Effector memory CD8-positive, alpha-beta T cell (primary cell): ENCODE data around the gene PKLR.
"Not testable (repeated sequence)": the region's sequence is repeated elsewhere in the genome, so short reads cannot be mapped to it uniquely, and the experiment has no call there.

Experiments used
- ATAC-seq: fragments of 150-1000 bp; cut with Tn5 transposase; replicated peaks from 2 replicates; pipeline ENCODE4 v1.10.0; 2021; ENCODE audit warnings: mild to moderate bottlenecking, moderate library complexity
- DNase-seq, 3 experiments: peaks; one replicate each; pipeline ENCODE4 v3.0.0; 2021
- H3K27ac Mint-ChIP-seq, 2 donors: one replicate each; pipeline ENCODE4 v1.8.0; 2022; ENCODE audit warnings: mild to moderate bottlenecking in 2 of 2, mixed read lengths in 2 of 2, moderate library complexity in 2 of 2
- H3K27me3 Mint-ChIP-seq, 2 donors: one replicate each; pipeline ENCODE4 v1.8.0; 2022; ENCODE audit warnings: mixed read lengths in 2 of 2
- H3K36me3 Mint-ChIP-seq: one replicate; pipeline ENCODE4 v1.8.0; 2022; ENCODE audit warnings: mild to moderate bottlenecking, moderate library complexity, mixed read lengths; ENCODE audit not compliant: insufficient read depth
- H3K4me1 Mint-ChIP-seq, 2 donors: one replicate each; pipeline ENCODE4 v1.8.0; 2022; ENCODE audit warnings: low read depth in 2 of 2, mixed read lengths in 2 of 2
- H3K4me3 Mint-ChIP-seq, 2 donors: one replicate each; pipeline ENCODE4 v1.8.0; 2022; ENCODE audit warnings: mild to moderate bottlenecking in 2 of 2, mixed read lengths in 2 of 2, moderate library complexity in 2 of 2
- H3K9me3 Mint-ChIP-seq, 2 donors: one replicate each; pipeline ENCODE4 v1.8.0; 2022; ENCODE audit warnings: mixed read lengths in 2 of 2

The PKLR gene

GRCh38 chr1:155254228-155254713 lies 47.0 kb downstream of the PKLR start:
- peak overlapping the region; percentile 46 to 73 for H3K27ac Mint-ChIP-seq
- peaks cover 29 to 38% of the 10 kb centered on the region in 2 donors for H3K4me1 Mint-ChIP-seq
- ATAC-seq (no peak), DNase-seq (no peak)
- no peaks in the 10 kb centered on the region for H3K9me3 Mint-ChIP-seq
- H3K4me3 Mint-ChIP-seq, result peak overlapping the region; percentile 81 to 82
- peaks cover 25% of the 10 kb centered on the region for H3K36me3 Mint-ChIP-seq
- no peaks in the 10 kb centered on the region for H3K27me3 Mint-ChIP-seq

GRCh38 chr1:155253797-155254196 lies 47.4 kb downstream of the PKLR start:
- Mint-ChIP-seq H3K27me3 (no peaks in the 10 kb centered on the region), H3K36me3 (peaks cover 20% of the 10 kb centered on the region), H3K27ac (peak overlapping the region in 1 of 2 donors; percentile 46), H3K4me3 (peak overlapping the region; percentile 81 to 82), H3K9me3 (no peaks in the 10 kb centered on the region), H3K4me1 (peaks cover 29 to 38% of the 10 kb centered on the region in 2 donors)
- ATAC-seq (no peak), DNase-seq (no peak)

DNA sequence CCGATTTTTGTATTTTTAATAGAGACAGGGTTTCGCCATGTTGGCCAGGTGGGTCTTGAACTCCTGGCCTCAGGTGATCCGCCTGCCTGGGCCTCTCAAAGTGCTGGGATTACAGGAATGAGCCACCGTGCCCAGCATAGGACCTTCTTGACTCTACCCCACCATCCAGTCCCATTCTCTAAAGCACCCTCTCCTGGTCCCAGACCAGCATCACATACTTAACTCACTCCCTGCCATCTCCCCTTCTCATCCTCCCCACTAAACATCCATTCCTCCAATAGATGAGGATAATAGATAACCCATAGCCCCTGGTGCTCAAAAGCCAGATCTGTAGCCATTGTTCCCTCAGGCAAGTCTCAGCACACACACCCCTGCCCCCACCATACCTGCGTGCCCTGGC lies 48.0 kb downstream of the PKLR start:
- ATAC-seq (no peak), DNase-seq (no peak)
- Mint-ChIP-seq H3K4me1 (peaks cover 29 to 38% of the 10 kb centered on the region in 2 donors), H3K9me3 (no peaks in the 10 kb centered on the region), H3K4me3 (peak overlapping the region in 1 of 2 donors; percentile 81), H3K27me3 (no peaks in the 10 kb centered on the region), H3K27ac (no peak overlapping the region), H3K36me3 (peaks cover 16% of the 10 kb centered on the region)

GRCh38 chr1:155251566-155251965 lies 49.7 kb downstream of the PKLR start:
- ATAC-seq (no peak), DNase-seq (no peak)
- Mint-ChIP-seq H3K36me3 (peaks cover 7% of the 10 kb centered on the region), H3K4me1 (peaks cover 20 to 35% of the 10 kb centered on the region in 2 donors), H3K4me3 (no peak overlapping the region), H3K27ac (peak overlapping the region; percentile 82 to 84), H3K27me3 (no peaks in the 10 kb centered on the region), H3K9me3 (no peaks in the 10 kb centered on the region)

DNA sequence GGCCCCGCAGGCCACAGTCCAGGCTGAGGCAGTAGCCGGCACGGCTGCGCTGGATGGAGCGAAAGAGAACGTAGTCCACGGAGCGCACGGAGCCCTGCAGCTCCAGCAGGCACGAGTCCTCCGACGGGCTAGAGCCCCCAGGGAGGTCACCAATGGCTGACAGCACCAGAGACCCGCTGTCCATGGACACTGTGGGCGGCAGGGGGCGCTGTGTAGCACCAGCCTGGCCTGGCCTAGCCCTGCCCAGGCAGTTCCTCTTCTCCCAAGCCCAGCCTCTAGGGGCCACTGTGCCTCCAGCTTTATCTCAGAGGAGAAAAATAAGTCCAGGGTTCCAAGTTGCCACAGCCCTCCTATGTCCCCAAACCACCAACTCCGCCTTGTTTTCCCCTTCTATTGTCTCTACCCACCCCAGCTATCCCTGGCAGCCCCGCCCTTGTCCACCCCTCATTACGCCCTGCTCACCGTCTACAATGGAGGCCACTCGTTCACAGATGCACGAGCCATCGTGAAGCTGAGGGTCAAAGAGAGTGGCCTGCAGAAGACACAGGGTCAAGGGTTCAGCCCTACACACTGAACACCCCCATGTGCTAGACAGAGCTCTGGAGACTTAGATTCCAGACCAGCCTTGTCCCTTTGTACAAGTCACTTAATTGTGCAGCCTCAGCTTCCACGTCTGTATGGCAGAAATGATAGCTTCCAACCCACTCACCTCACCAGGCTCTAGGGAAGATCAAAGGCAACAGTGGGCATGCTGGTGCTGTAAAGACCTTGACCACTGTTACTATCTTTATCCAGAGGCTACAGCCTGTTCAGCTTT lies 50.4 kb downstream of the PKLR start:
- peaks cover 18 to 29% of the 10 kb centered on the region in 2 donors for H3K4me1 Mint-ChIP-seq
- H3K36me3 Mint-ChIP-seq, result peaks cover 12% of the 10 kb centered on the region
- no peak overlapping the region for H3K27ac Mint-ChIP-seq
- no peaks in the 10 kb centered on the region for H3K27me3 Mint-ChIP-seq
- DNase-seq, result peak; percentile 96 to 98 (median 97)
- peak overlapping the region; percentile 70 to 75 for H3K4me3 Mint-ChIP-seq
- ATAC-seq, result peak; percentile 98
- H3K9me3 Mint-ChIP-seq, result no peaks in the 10 kb centered on the region

GRCh38 chr1:155250246-155250632 lies 51.0 kb downstream of the PKLR start:
- ATAC-seq (peak; percentile 22), DNase-seq (no peak)
- Mint-ChIP-seq H3K4me1 (peaks cover 12 to 23% of the 10 kb centered on the region in 2 donors), H3K9me3 (no peaks in the 10 kb centered on the region), H3K27me3 (no peaks in the 10 kb centered on the region), H3K36me3 (peaks cover 17% of the 10 kb centered on the region), H3K27ac (peak overlapping the region in 1 of 2 donors; percentile 59), H3K4me3 (peak overlapping the region; percentile 70 to 75)

DNA sequence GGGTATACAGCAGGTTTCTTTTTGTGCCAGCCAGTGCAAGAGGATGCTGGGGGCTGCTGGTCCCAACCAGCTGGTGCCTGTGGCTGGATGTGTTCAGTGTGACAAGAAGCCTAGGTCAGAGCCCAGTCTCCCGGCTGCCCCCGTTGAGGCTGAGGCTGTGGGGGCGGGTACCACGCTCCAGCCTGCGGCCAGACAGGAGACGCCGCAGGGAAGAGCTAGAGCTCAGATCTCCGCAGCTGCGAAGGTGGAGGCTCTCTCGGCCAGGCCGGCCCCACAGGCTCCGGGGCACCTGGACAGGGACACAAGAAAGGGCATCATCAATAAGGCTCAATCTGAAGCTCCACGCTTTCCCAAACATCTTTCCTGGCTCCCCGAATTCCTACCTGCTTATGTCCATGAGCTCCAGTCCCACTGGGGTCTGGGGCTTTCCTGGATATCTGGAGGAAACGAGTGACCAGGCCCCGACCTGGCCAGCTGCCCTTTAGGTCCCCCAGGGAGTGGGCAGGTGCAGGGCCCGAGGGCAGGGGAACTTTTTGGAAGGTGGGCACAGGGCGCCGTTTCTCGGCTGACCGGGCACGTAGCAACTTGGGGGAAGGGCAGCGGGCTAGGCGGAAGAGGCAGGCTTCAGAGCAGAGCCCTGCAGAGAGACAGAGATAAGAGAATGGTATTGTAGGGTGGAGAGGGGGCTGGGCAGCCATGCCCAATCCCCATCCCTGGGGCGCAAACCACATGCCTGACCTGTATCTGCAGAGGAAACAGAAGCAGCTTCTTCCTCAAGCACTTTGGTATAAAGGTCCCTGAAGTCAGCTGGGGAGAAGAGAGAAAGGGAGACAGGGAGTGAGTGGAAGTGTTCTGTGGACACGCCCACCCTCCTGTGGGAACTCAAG lies 53.3 kb downstream of the PKLR start:
- Mint-ChIP-seq H3K27me3 (no peaks in the 10 kb centered on the region), H3K36me3 (peaks cover 29% of the 10 kb centered on the region), H3K27ac (no peak overlapping the region), H3K4me1 (peaks cover 19% of the 10 kb centered on the region in 2 donors), H3K4me3 (no peak overlapping the region), H3K9me3 (peaks cover 0 to 2% of the 10 kb centered on the region in 2 donors)
- DNase-seq (no peak), ATAC-seq (no peak)

DNA sequence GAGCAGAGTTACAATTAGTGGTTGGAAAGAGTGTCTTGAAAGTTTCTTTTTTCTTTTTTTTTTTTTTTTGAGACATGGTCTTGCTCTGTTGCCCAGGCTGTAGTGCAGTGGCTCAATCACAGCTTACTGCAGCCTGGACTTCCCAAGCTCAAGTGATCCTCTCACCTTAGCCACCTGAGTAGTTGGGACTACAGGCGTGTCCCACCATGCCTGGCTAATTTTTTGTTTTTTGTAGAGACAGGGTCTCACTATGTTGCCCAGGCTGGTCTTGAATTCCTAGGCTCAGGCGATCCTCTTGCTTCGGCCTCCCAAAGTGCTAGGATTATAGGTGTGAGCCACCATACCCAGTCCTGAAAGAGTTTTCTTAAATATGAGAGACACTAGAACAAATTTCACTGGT lies 54.4 kb downstream of the PKLR start:
- Mint-ChIP-seq H3K4me1 (peaks cover 19% of the 10 kb centered on the region in 2 donors), H3K4me3 (peak overlapping the region in 1 of 2 donors; percentile 6), H3K36me3 (peaks cover 29% of the 10 kb centered on the region)
- not testable (repeated sequence) for H3K9me3 Mint-ChIP-seq, DNase-seq, H3K27ac Mint-ChIP-seq, H3K27me3 Mint-ChIP-seq, ATAC-seq

GRCh38 chr1:155245163-155245524 lies 56.1 kb downstream of the PKLR start:
- Mint-ChIP-seq H3K9me3 (peaks cover 0 to 2% of the 10 kb centered on the region in 2 donors), H3K4me1 (peaks cover 28 to 32% of the 10 kb centered on the region in 2 donors), H3K36me3 (peaks cover 29% of the 10 kb centered on the region), H3K27me3 (no peaks in the 10 kb centered on the region), H3K27ac (peak overlapping the region; percentile 97 to 98), H3K4me3 (peak overlapping the region; percentile 78 to 83)
- no peak for DNase-seq
- ATAC-seq, result no peak

DNA sequence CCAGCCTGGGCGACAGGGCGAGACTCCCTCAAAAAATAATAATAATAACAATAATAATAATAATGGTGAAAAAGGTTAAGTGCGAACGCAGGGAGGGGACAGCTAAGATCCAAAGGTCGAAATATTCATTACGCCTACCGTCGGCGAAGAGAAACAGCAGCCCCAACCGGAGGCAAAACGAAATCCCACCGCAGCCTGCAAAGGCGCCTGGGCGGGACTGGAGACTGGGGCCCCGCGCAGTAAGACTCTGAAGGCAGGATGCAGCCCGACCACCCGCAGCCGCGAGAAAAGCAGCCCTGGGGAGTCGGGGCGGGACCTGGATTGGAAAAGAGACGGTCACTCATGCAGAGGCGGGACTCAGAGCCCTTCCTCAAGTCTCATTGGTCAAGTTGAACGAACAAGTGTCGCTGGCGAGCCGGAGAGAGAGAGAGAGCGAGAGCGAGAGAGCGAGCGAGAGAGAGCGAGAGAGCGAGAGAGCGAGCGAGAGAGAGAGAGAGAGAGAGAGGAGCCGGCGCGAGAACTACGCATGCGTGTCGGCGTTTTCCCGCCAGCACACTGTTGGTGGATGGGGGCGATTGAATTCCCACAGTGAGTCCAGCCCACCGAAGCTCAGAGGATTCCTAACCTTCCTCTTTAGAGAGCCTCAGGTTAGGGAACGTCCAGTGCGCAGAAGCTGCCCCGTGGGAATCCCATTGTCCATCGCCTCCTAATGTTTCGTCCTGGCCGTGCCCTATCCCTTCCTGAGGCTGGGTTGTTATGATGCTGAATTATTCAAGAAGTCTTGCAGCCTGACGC lies 56.7 kb downstream of the PKLR start:
- DNase-seq (peak; percentile 92 to 97 (median 95)), ATAC-seq (peak; percentile 96)
- Mint-ChIP-seq H3K4me3 (peak overlapping the region; percentile 78 to 83), H3K4me1 (peaks cover 24 to 32% of the 10 kb centered on the region in 2 donors), H3K27me3 (no peaks in the 10 kb centered on the region), H3K9me3 (peaks cover 0 to 2% of the 10 kb centered on the region in 2 donors), H3K36me3 (peaks cover 29% of the 10 kb centered on the region), H3K27ac (peak overlapping the region; percentile 97 to 98)

DNA sequence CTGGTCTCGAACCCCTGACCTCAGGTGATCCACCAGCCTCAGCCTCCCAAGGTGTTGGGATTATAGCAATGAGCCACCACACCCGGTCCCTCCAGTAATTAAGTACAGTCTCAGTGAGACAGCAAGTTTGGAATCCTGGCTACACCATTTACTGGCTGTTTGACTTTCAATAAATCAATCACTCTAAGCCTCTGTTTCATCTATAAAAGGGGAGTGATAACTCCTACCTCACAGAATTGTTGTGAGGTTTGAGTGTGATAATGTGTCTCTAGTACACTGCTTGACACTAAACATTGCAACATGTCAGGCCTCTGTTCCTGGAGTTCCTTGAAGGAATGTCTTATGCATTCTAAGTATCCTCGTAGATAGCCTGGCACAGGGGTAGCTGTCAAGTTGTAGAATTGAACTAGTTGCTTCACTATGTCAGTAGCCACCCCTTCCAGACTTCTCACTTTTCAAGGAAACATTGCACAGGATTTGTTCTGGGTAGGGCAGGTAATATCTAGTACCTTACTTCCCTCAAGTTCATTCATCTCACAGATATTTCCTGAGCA lies 58.4 kb downstream of the PKLR start:
- ATAC-seq (no peak), DNase-seq (no peak)
- peak overlapping the region; percentile 97 to 98 for H3K27ac Mint-ChIP-seq
- peak overlapping the region; percentile 78 to 83 for H3K4me3 Mint-ChIP-seq
- peaks cover 0 to 2% of the 10 kb centered on the region in 2 donors for H3K9me3 Mint-ChIP-seq
- peaks cover 28 to 32% of the 10 kb centered on the region in 2 donors for H3K4me1 Mint-ChIP-seq
- no peaks in the 10 kb centered on the region for H3K27me3 Mint-ChIP-seq
- peaks cover 36% of the 10 kb centered on the region for H3K36me3 Mint-ChIP-seq

DNA sequence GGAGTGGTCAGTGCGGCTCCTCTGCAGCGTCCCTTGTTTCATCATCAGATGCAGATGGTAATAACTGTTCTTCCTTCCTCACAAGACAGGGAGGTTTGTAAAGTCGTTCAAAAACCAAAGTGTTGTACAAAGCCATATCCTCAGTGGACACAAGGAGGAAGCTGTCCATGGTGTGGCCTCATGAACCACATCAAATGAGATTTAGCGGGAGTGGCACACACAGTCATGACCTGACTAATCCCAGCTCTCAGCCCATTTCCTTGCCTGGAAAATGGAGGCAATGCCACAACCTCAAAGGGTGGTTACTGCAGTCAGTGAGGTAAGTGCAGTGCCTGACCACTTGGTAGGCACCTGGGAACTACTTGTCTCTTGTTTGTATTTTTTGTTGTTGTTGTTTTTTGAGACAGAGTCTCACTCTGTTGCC lies 59.4 kb downstream of the PKLR start:
- peak overlapping the region; percentile 85 to 87 for H3K4me3 Mint-ChIP-seq
- peaks cover 0 to 2% of the 10 kb centered on the region in 2 donors for H3K9me3 Mint-ChIP-seq
- peaks cover 28 to 32% of the 10 kb centered on the region in 2 donors for H3K4me1 Mint-ChIP-seq
- peaks cover 42% of the 10 kb centered on the region for H3K36me3 Mint-ChIP-seq
- ATAC-seq (no peak), DNase-seq (no peak)
- H3K27me3 Mint-ChIP-seq, result no peaks in the 10 kb centered on the region
- H3K27ac Mint-ChIP-seq, result peak overlapping the region; percentile 91 to 92
